ENCODE results near the gene ENTR1. TPM values are rescaled to one million over a fixed set of nuclear protein-coding genes. Genes with fewer than 3 reads are reported as not detected.

The ENTR1 gene
- total and polyA plus RNA-seq, 2 of the 13 experiments (the other 11 are each of a cell fraction or from before 2014, with no cell fraction given) = 70.1 to 76.4 TPM

- TF ChIP-seq NFAT5 (CRISPR knock-in tag; IDR thresholded peaks at IDR 0.05) (no peak), ZNF788 (CRISPR knock-in tag; IDR thresholded peaks at IDR 0.05; ENCODE audit: borderline replicate concordance) (no peak), ZNF543 (CRISPR knock-in tag; IDR thresholded peaks at IDR 0.05) (no peak; the same call in 1 of the 2 replicates), TAF1 (CRISPR knock-in tag; IDR thresholded peaks at IDR 0.05) (no peak), ZNF180 (CRISPR knock-in tag; IDR thresholded peaks at IDR 0.05; ENCODE audit: borderline replicate concordance, low read depth) (no peak), AHR (CRISPR knock-in tag; IDR thresholded peaks at IDR 0.05) (no peak), TBX3 (IDR thresholded peaks at IDR 0.05; ENCODE audit: borderline replicate concordance) (0 out of 2 replicates have a peak, but pooled peaks have one; percentile 4), HINFP (CRISPR knock-in tag; IDR thresholded peaks at IDR 0.05; ENCODE audit: low read depth) (no peak), CC2D1A (CRISPR knock-in tag; IDR thresholded peaks at IDR 0.05) (0 out of 2 replicates have a peak, but pooled peaks have one; percentile 76), HCFC1 (IDR thresholded peaks at IDR 0.05; ENCODE audit: low read depth, low read length) (no peak), ZNF83 (CRISPR knock-in tag; IDR thresholded peaks at IDR 0.05; ENCODE audit: borderline replicate concordance) (no peak), NFRKB (IDR thresholded peaks at IDR 0.05) (no peak), ZNF777 (CRISPR knock-in tag; IDR thresholded peaks at IDR 0.05) (peak; percentile 0; the same call in 1 of the 2 replicates), ZBTB7A (CRISPR knock-in tag; IDR thresholded peaks at IDR 0.05) (no peak), GRHL1 (CRISPR knock-in tag; conservative IDR thresholded peaks at IDR 0.05) (no peak), CENPBD1 (CRISPR knock-in tag; IDR thresholded peaks at IDR 0.05; ENCODE audit: borderline replicate concordance, low read depth) (no peak), PHF21A (CRISPR knock-in tag; IDR thresholded peaks at IDR 0.05) (peak; percentile 6; the same call in 1 of the 2 replicates), SP1 (IDR thresholded peaks at IDR 0.05) (no peak), SP1 (CRISPR knock-in tag; IDR thresholded peaks at IDR 0.05) (no peak), ZNF607 (CRISPR knock-in tag; IDR thresholded peaks at IDR 0.05; ENCODE audit: borderline replicate concordance) (peak; percentile 24; the same call in 1 of the 2 replicates), STAG1 (CRISPR knock-in tag; IDR thresholded peaks at IDR 0.05) (no peak), ZNF670 (CRISPR knock-in tag; IDR thresholded peaks at IDR 0.05; ENCODE audit: borderline replicate concordance) (no peak)
Observed at GRCh38 chr9:136363949-136364748, 46.3 kb downstream of the ENTR1 start (continued).

Data from HepG2 (cell line).